K562 (cell line): ENCODE results near the gene KLK15. TPM values are rescaled to one million over a fixed set of nuclear protein-coding genes. Genes with fewer than 3 reads are reported as not detected.

Experiments used
- ATAC-seq: fragments of 200-7000 bp; cut with Tn5 transposase; 3 replicates; pipeline ENCODE4 v1.9.1; 2020; ENCODE audit warnings: moderate library complexity
- BruUV-seq: library from RNA; stranded (reverse); fragments of 400-500 nt; replicated peaks from 2 replicates; lab custom pipeline; 2021; lab: Mats Ljungman, UMichigan
- CTCF ChIA-PET: fragments of 300-600 bp; formaldehyde crosslinking; extraction: SDS; loops from one replicate; lab custom pipeline; 2021; ENCODE audit warnings: low intra/inter-chr PET ratio; lab: Yijun Ruan, JAX
- POLR2A ChIA-PET: fragments of 300-600, 350-650 bp; sonication (Branson Sonifier 250); formaldehyde crosslinking; extraction: SDS; loops from one replicate; lab custom pipeline; 2021; ENCODE audit warnings: antibody characterized with exemption, inconsistent platforms; lab: Yijun Ruan, JAX
- DNase-seq, 4 experiments: peaks; one replicate each; pipeline versions ENCODE4 v3.0.0 to v3.0.0-alpha.2; 2011 to 2018; ENCODE audit warnings: low spot score in 3 of 4, mixed read lengths in 3 of 4; ENCODE audit errors: extremely low read depth in 1 of 4
- FAIRE-seq: peaks from 2 replicates; lab custom pipeline; 2011; peaks lifted over from hg19 to GRCh38; lab: Jason Lieb, UNC
- H2AFZ ChIP-seq: 2 replicates; pipeline ENCODE4 v1.6.0; 2011; ENCODE audit warnings: low read depth, low read length, control low read depth, inconsistent platforms
- H3K27ac ChIP-seq: fragments of 200-600 bp; 3 replicates; pipeline ENCODE4 v1.8.0; 2011; ENCODE audit warnings: low read depth, mild to moderate bottlenecking, control low read depth, inconsistent platforms, low read length, moderate library complexity, mixed read lengths; ENCODE audit errors: extremely low read depth
- H3K27me3 ChIP-seq, 2 experiments: fragments of 300-600 bp in 1 of 2; 2 replicates in 1 of 2; 3 replicates in 1 of 2; pipeline versions ENCODE4 v1.6.0 to v1.8.0; 2011; ENCODE audit warnings: inconsistent platforms in 2 of 2, low read length in 2 of 2, mild to moderate bottlenecking in 1 of 2, mixed read lengths in 1 of 2, moderate library complexity in 1 of 2; ENCODE audit not compliant: control insufficient read depth in 2 of 2, insufficient read depth in 2 of 2
- H3K36me3 ChIP-seq: fragments of 300-600 bp; 3 replicates; pipeline ENCODE4 v1.8.0; 2011; ENCODE audit warnings: mild to moderate bottlenecking, low read length, inconsistent platforms; ENCODE audit not compliant: control insufficient read depth, insufficient read depth
- H3K4me1 ChIP-seq, 2 experiments: fragments of 200-600 bp in 1 of 2; replicated peaks in 1 of 2; 2 replicates in 1 of 2; 3 replicates in 1 of 2; pipeline versions ENCODE4 v1.5.1 to v1.8.0; 2011; ENCODE audit warnings: inconsistent platforms in 2 of 2, low read length in 2 of 2, mild to moderate bottlenecking in 1 of 2, mixed read lengths in 1 of 2, moderate library complexity in 1 of 2; ENCODE audit not compliant: control insufficient read depth in 2 of 2, insufficient read depth in 2 of 2
- H3K4me2 ChIP-seq: 2 replicates; pipeline ENCODE4 v1.6.1; 2011; ENCODE audit warnings: low read length, control low read depth, inconsistent platforms, mixed read lengths; ENCODE audit not compliant: insufficient read depth
- H3K4me3 ChIP-seq: fragments of 200-600 bp; sonication (generic), shearing (Covaris generic); 2 replicates; pipeline ENCODE4 v1.5.1; 2016; ENCODE audit warnings: control low read depth, inconsistent platforms
- H3K79me2 ChIP-seq: fragments of 200-600 bp; 3 replicates; pipeline ENCODE4 v1.8.0; 2011; ENCODE audit warnings: low read length, inconsistent platforms; ENCODE audit not compliant: control insufficient read depth, insufficient read depth
- H3K9ac ChIP-seq, 2 experiments: 2 replicates each; pipeline versions ENCODE4 v1.6.0 to v1.6.1; 2011; ENCODE audit warnings: low read depth in 2 of 2, low read length in 2 of 2, control low read depth in 1 of 2, inconsistent platforms in 1 of 2, mild to moderate bottlenecking in 1 of 2, mixed read lengths in 1 of 2; ENCODE audit not compliant: insufficient read depth in 1 of 2
- H3K9me1 ChIP-seq: one replicate; pipeline ENCODE4 v1.6.0; 2011; ENCODE audit warnings: inconsistent platforms, mild to moderate bottlenecking, low read length, moderate library complexity; ENCODE audit not compliant: control insufficient read depth, insufficient read depth
- H3K9me3 ChIP-seq: replicated peaks from 2 replicates; pipeline ENCODE4 v1.5.1; 2011; ENCODE audit warnings: low read depth, low read length, inconsistent platforms; ENCODE audit not compliant: control insufficient read depth, insufficient read depth
- H4K20me1 ChIP-seq: replicated peaks from 2 replicates; pipeline ENCODE4 v1.6.1; 2011; ENCODE audit warnings: low read length, inconsistent platforms, mixed read lengths; ENCODE audit not compliant: control insufficient read depth, insufficient read depth
- GMEB1 ChIP-seq: fragments of 250-450 bp; sonication (Bioruptor Pico); IDR thresholded peaks from 2 replicates; pipeline ENCODE4 v1.4.0; 2020; ENCODE audit warnings: mild to moderate bottlenecking
- POLR2A ChIP-seq: fragments of 450-650 bp; conservative IDR thresholded peaks from 2 replicates; pipeline ENCODE4 v1.6.1; 2016
- POLR2G ChIP-seq: fragments of 200-400 bp; formaldehyde crosslinking; IDR thresholded peaks from 2 replicates; pipeline ENCODE4 v1.6.1; 2017; ENCODE audit warnings: low read depth, mild to moderate bottlenecking, antibody characterized with exemption, low read length, moderate library complexity
- SUPT5H ChIP-seq: fragments of 450-650 bp; IDR thresholded peaks from 2 replicates; pipeline ENCODE4 v1.6.1; 2016
- WGBS: fragments of 100-300 bp; shearing (Covaris generic); methylation state at CpG from one replicate; pipeline ENCODE4 v1.1.6; 2016; ENCODE audit warnings: low coverage, mixed read lengths; ENCODE audit not compliant: insufficient coverage; ENCODE audit errors: missing lambda C conversion rate; 5-methylcytosine and 5-hydroxymethylcytosine counted together
- in situ Hi-C: fragments of 300-500 bp; cut with MboI; formaldehyde crosslinking; loops from 4 replicates; pipeline ENCODE4 v1.15.0; 2018; ENCODE audit warnings: inconsistent platforms, mixed read lengths
- intact Hi-C: fragments of 100-400 bp; cut with micrococcal nuclease; formaldehyde crosslinking; loops from 2 replicates; pipeline ENCODE4 v1.14.2; 2022
- polyA plus RNA-seq, 8 experiments: library from polyadenylated mRNA; depleted of rRNA in 4 of 8; stranded (reverse) in 5 of 8; unstranded in 3 of 8; fragments of >200 nt; fragmentation: Nextera tagmentation in 2 of 8; fragmentation: Illumina TruSeq in 1 of 8; extraction: Ambion mirVana in 2 of 8; extraction: Trizol in 1 of 8; gene quantifications; 2 replicates each; pipeline versions ENCODE4 v1.2.1 to v1.2.3, GENCODE V29; 2011 to 2014; ENCODE audit warnings: inconsistent platforms in 1 of 8, missing spikeins in 1 of 8
- total RNA-seq, 7 experiments: library from RNA; depleted of rRNA in 6 of 7; stranded (reverse); fragments of >200 nt in 6 of 7; fragmentation: Illumina TruSeq in 2 of 7; extraction: Trizol in 2 of 7; gene quantifications; 2 replicates each; pipeline versions ENCODE4 v1.2.1 to v1.2.3, GENCODE V29; 2011 to 2021; ENCODE audit warnings: low replicate concordance in 1 of 7

Gene KLK15
- total and polyA plus RNA-seq, 9 of the 15 experiments (the other 6 are each of a cell fraction or from before 2014, with no cell fraction given), result not detected

GRCh38 chr19:50799547-50799851, 33.9 kb downstream of the KLK15 start:
- no peak overlapping the region for H3K4me2 ChIP-seq
- ATAC-seq (no peak), DNase-seq (peak in 1 of 4 experiments; percentile 17), FAIRE-seq (no peak)
- peaks cover 23% of the 10 kb centered on the region for H3K9me1 ChIP-seq
- no peak overlapping the region for H3K27ac ChIP-seq
- H3K79me2 ChIP-seq, result peaks cover 47% of the 10 kb centered on the region
- BruUV-seq, result no TSS peak
- in situ Hi-C loops, result no loop called here
- intact Hi-C loops, result no loop called here
- H3K4me3 ChIP-seq, result no peak overlapping the region
- H3K4me1 ChIP-seq, result peaks cover 16 to 61% of the 10 kb centered on the region in 2 experiments; a peak in 4 of 5 replicates
- no peaks in the 10 kb centered on the region for H3K9me3 ChIP-seq
- peak; percentile 10; the same call in 1 of the 2 replicates for TF ChIP-seq SUPT5H
- TF ChIP-seq POLR2A, result peak; percentile 16; the same call in 1 of the 2 replicates
- no peak for TF ChIP-seq GMEB1 (CRISPR knock-in tag)
- peak; percentile 41; the same call in 1 of the 2 replicates for TF ChIP-seq POLR2G
- ChIA-PET CTCF (interaction anchor here (0.5 kb wide), 1 partner anchor 131 kb away, joined by 3 read pairs; no protein-coding TSS in a partner anchor), POLR2A (interaction anchor here (1.3 to 2.5 kb wide), 2 partner anchors 8 to 20 kb away, joined by 5 to 9 read pairs; no protein-coding TSS in a partner anchor)
- H2AFZ ChIP-seq, result no peak overlapping the region
- 100% methylated on average over 1 of the region's 3 CpGs for WGBS
- H3K36me3 ChIP-seq, result peaks cover 81% of the 10 kb centered on the region
- no peaks in the 10 kb centered on the region for H3K27me3 ChIP-seq
- peak overlapping the region in 1 of 2 experiments; percentile 3; a peak in 1 of 4 replicates for H3K9ac ChIP-seq
- H4K20me1 ChIP-seq, result peaks cover 67% of the 10 kb centered on the region
